Endothelial cell of umbilical vein (primary cell): ENCODE results near the gene PLEKHM2. TPM values are rescaled to one million over a fixed set of nuclear protein-coding genes. Genes with fewer than 3 reads are reported as not detected.

ENCODE experiments used
- BruUV-seq: library from RNA; stranded (reverse); fragments of 400-500 nt; replicated peaks from 2 replicates; lab custom pipeline; 2021; lab: Mats Ljungman, UMichigan
- CTCF ChIA-PET: fragments of 300-600, 350-600 bp; sonication (Branson Sonifier 250); formaldehyde crosslinking; loops from one replicate; lab custom pipeline; 2021; ENCODE audit warnings: antibody characterized with exemption, inconsistent platforms; lab: Charles Lee
- POLR2A ChIA-PET: fragments of 300-600, 350-600 bp; sonication (Branson Sonifier 250); formaldehyde crosslinking; loops from one replicate; lab custom pipeline; 2021; ENCODE audit warnings: antibody characterized with exemption, inconsistent platforms; lab: Charles Lee
- DNase-seq: peaks from one replicate; pipeline ENCODE4 v3.0.0-alpha.2; 2011; ENCODE audit warnings: low read depth, low spot score
- FAIRE-seq: peaks from 2 replicates; lab custom pipeline; 2011; peaks lifted over from hg19 to GRCh38; lab: Jason Lieb, UNC
- H2AFZ ChIP-seq: 2 replicates; pipeline ENCODE4 v1.6.0; 2012; ENCODE audit warnings: low read depth, low read length, control low read depth, inconsistent platforms
- H3K27ac ChIP-seq: 2 replicates; pipeline ENCODE4 v1.5.1; 2011; ENCODE audit warnings: low read depth, mild to moderate bottlenecking, control low read depth, low read length, moderate library complexity; ENCODE audit not compliant: insufficient read depth
- H3K27me3 ChIP-seq, 2 experiments: 2 replicates each; pipeline versions ENCODE4 v1.6.0 to v1.6.1; 2011; ENCODE audit warnings: low read length in 2 of 2, mixed read lengths in 1 of 2; ENCODE audit not compliant: control insufficient read depth in 2 of 2, insufficient read depth in 2 of 2
- H3K36me3 ChIP-seq, 2 experiments: 2 replicates in 1 of 2; 3 replicates in 1 of 2; pipeline ENCODE4 v1.5.1; 2011; ENCODE audit warnings: low read length in 2 of 2, mild to moderate bottlenecking in 1 of 2, moderate library complexity in 1 of 2; ENCODE audit not compliant: control insufficient read depth in 2 of 2, insufficient read depth in 2 of 2; ENCODE audit errors: extremely low read depth in 1 of 2
- H3K4me1 ChIP-seq: 3 replicates; pipeline ENCODE4 v1.5.1; 2011; ENCODE audit warnings: mild to moderate bottlenecking, low read length; ENCODE audit not compliant: control insufficient read depth, insufficient read depth; ENCODE audit errors: extremely low read depth
- H3K4me2 ChIP-seq: 2 replicates; pipeline ENCODE4 v1.6.1; 2011; ENCODE audit warnings: low read length, control low read depth, mixed read lengths; ENCODE audit not compliant: insufficient read depth
- H3K4me3 ChIP-seq, 3 experiments: fragments of 200-600 bp in 1 of 3; sonication (generic), shearing (Covaris generic) in 1 of 3; replicated peaks in 1 of 3; 2 replicates each; pipeline ENCODE4 v1.5.1; 2011 to 2016; ENCODE audit warnings: control low read depth in 3 of 3, low read length in 3 of 3, mild to moderate bottlenecking in 2 of 3, inconsistent platforms in 1 of 3, low read depth in 1 of 3, moderate library complexity in 1 of 3; ENCODE audit not compliant: insufficient read depth in 1 of 3
- H3K79me2 ChIP-seq: 2 replicates; pipeline ENCODE4 v1.6.0; 2012; ENCODE audit warnings: low read length, inconsistent platforms; ENCODE audit not compliant: control insufficient read depth, insufficient read depth
- H3K9ac ChIP-seq: replicated peaks from 2 replicates; pipeline ENCODE3; 2011; ENCODE audit warnings: low read length, control low read depth; ENCODE audit not compliant: insufficient read depth; ENCODE audit errors: extremely low read depth
- H3K9me1 ChIP-seq: replicated peaks from 3 replicates; pipeline ENCODE4 v1.6.0; 2011; ENCODE audit warnings: mild to moderate bottlenecking, low read length; ENCODE audit not compliant: control insufficient read depth, insufficient read depth; ENCODE audit errors: extremely low read depth
- H3K9me3 ChIP-seq: replicated peaks from 2 replicates; pipeline ENCODE4 v1.5.1; 2012; ENCODE audit warnings: low read length, inconsistent platforms; ENCODE audit not compliant: control insufficient read depth, insufficient read depth
- H4K20me1 ChIP-seq: replicated peaks from 2 replicates; pipeline ENCODE3; 2011; ENCODE audit warnings: mild to moderate bottlenecking, low read length; ENCODE audit not compliant: control insufficient read depth, insufficient read depth; ENCODE audit errors: extremely low read depth
- EZH2 ChIP-seq: IDR thresholded peaks from 2 replicates; pipeline ENCODE4 v1.6.1; 2012; ENCODE audit warnings: borderline replicate concordance, low read depth, mild to moderate bottlenecking, moderate library complexity, low read length, inconsistent platforms; ENCODE audit not compliant: severe bottlenecking
- FOS ChIP-seq: IDR thresholded peaks from 2 replicates; pipeline ENCODE4 v1.6.1; 2011; ENCODE audit warnings: mild to moderate bottlenecking, low read length, moderate library complexity, borderline replicate concordance; ENCODE audit not compliant: insufficient read depth
- GATA2 ChIP-seq: IDR thresholded peaks from 2 replicates; pipeline ENCODE4 v1.7.0; 2011; ENCODE audit warnings: low read depth, mild to moderate bottlenecking, moderate library complexity, mixed read lengths, low read length; ENCODE audit not compliant: insufficient read length, insufficient read depth
- JUN ChIP-seq: IDR thresholded peaks from 2 replicates; pipeline ENCODE4 v1.6.1; 2011; ENCODE audit warnings: borderline replicate concordance, low read depth; ENCODE audit not compliant: insufficient read length, insufficient read depth
- MYC ChIP-seq: IDR thresholded peaks from one replicate; pipeline ENCODE4 v1.6.1; 2011; ENCODE audit warnings: mild to moderate bottlenecking, low read depth, low read length
- POLR2A ChIP-seq: IDR thresholded peaks from 2 replicates; pipeline ENCODE4 v1.6.1; 2012; ENCODE audit warnings: low read depth, mild to moderate bottlenecking, control low read depth, low read length
- POLR2AphosphoS5 ChIP-seq: IDR thresholded peaks from 2 replicates; pipeline ENCODE4 v1.6.1; 2012; ENCODE audit warnings: low read depth, mild to moderate bottlenecking, control low read depth, low read length, moderate library complexity; ENCODE audit not compliant: insufficient read depth
- dilution Hi-C: fragments of 300-500 bp; cut with MboI; formaldehyde crosslinking; loops from one replicate; pipeline ENCODE4 v1.15.0; 2019; ENCODE audit warnings: low sequenced_read_pairs; ENCODE audit not compliant: extremely low pct_ligation_motif_present
- intact Hi-C: fragments of 100-400 bp; cut with micrococcal nuclease; formaldehyde crosslinking; loops from one replicate; pipeline ENCODE4 v1.10.0; 2022
- polyA plus RNA-seq, 4 experiments: library from polyadenylated mRNA; depleted of rRNA in 3 of 4; stranded (reverse) in 3 of 4; unstranded in 1 of 4; fragments of >200 nt; gene quantifications; 2 replicates each; pipeline versions ENCODE4 v1.2.1 to v1.2.3, GENCODE V29; 2011 to 2012; ENCODE audit warnings: missing spikeins in 1 of 4
- total RNA-seq: library from RNA; stranded (reverse); gene quantifications from 2 replicates; pipeline ENCODE4 v1.2.3, GENCODE V29; 2021
- TF ChIP-seq, protein P1 (sequence below): IDR thresholded peaks from 2 replicates; pipeline ENCODE4 v1.6.1; 2011; ENCODE audit not compliant: insufficient read depth, insufficient read length
- TF ChIP-seq, protein P2 (sequence below), 2 donors: IDR thresholded peaks; 1 replicate in 1 of 2; 2 replicates in 1 of 2; pipeline ENCODE4 v1.5.1; 2011; ENCODE audit warnings: low read length in 2 of 2, mild to moderate bottlenecking in 2 of 2, moderate library complexity in 2 of 2, control low read depth in 1 of 2, inconsistent platforms in 1 of 2, low read depth in 1 of 2; ENCODE audit not compliant: insufficient read depth in 1 of 2; ENCODE audit errors: extremely low read depth in 1 of 2

Gene PLEKHM2
- total and polyA plus RNA-seq, 2 donors (not counting 3 experiments of a cell fraction or from before 2014, with no cell fraction given) = 60.6 to 67.5 TPM

DNA sequence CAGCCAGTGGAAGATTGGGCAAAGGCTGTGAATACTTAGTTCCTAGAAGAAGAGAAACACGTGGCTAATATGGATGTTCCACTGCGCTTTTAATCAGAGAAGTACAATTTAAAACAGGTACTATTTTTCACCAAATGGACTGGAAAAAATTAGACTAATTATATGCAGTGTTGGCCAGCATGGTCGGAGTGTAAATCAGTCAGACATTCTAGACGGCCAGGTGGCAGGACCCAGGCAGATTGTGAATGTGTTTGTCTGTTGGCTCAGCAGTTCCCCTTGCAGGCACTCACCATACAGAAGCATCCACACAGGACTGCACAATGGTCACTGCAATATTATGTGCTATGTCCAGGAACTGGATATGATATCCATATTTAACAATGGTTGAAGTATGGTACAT, 28.0 kb downstream of the PLEKHM2 start:
- Histone ChIP-seq H3K4me1 (no peaks in the 10 kb centered on the region), H4K20me1 (peaks cover 2% of the 10 kb centered on the region), H3K9me1 (no peaks in the 10 kb centered on the region), H3K9me3 (no peaks in the 10 kb centered on the region), H3K9ac (no peak overlapping the region), H3K4me2 (no peak overlapping the region), H3K27ac (no peak overlapping the region), H3K27me3 (no peaks in the 10 kb centered on the region), H3K36me3 (peaks cover 6% of the 10 kb centered on the region in 2 experiments), H3K79me2 (peaks cover 10% of the 10 kb centered on the region), H3K4me3 (no peak overlapping the region), H2AFZ (no peak overlapping the region)
- no peak for TF ChIP-seq MYC
- no peak for TF ChIP-seq EZH2
- TF ChIP-seq GATA2 = no peak
- TF ChIP-seq POLR2A = no peak
- no peak for TF ChIP-seq FOS
- TF ChIP-seq, protein P1, sequence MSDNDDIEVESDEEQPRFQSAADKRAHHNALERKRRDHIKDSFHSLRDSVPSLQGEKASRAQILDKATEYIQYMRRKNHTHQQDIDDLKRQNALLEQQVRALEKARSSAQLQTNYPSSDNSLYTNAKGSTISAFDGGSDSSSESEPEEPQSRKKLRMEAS = no peak
- no peak for TF ChIP-seq JUN
- TF ChIP-seq, protein P2, sequence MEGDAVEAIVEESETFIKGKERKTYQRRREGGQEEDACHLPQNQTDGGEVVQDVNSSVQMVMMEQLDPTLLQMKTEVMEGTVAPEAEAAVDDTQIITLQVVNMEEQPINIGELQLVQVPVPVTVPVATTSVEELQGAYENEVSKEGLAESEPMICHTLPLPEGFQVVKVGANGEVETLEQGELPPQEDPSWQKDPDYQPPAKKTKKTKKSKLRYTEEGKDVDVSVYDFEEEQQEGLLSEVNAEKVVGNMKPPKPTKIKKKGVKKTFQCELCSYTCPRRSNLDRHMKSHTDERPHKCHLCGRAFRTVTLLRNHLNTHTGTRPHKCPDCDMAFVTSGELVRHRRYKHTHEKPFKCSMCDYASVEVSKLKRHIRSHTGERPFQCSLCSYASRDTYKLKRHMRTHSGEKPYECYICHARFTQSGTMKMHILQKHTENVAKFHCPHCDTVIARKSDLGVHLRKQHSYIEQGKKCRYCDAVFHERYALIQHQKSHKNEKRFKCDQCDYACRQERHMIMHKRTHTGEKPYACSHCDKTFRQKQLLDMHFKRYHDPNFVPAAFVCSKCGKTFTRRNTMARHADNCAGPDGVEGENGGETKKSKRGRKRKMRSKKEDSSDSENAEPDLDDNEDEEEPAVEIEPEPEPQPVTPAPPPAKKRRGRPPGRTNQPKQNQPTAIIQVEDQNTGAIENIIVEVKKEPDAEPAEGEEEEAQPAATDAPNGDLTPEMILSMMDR (IDR thresholded peaks at IDR 0.05; ENCODE audit: extremely low read depth in 1 of 2, insufficient read depth in 1 of 2, low read depth in 1 of 2, low read length in 2 of 2) = no peak
- no peak for TF ChIP-seq POLR2AphosphoS5
- FAIRE-seq = no peak
- dilution Hi-C loops (no loop called here), intact Hi-C loops (no loop called here)
- BruUV-seq = no TSS peak
- DNase-seq = no peak
- CTCF ChIA-PET = interaction anchor here (0.9 kb wide), 1 partner anchor 25 kb away, joined by 3 read pairs; no protein-coding TSS in a partner anchor
- POLR2A ChIA-PET = interaction anchor here (0.7 kb wide), 1 partner anchor 9 kb away, joined by 5 read pairs; no protein-coding TSS in a partner anchor
